Colon (tissue), 2 donors: ENCODE data around the gene FOXP1.

Experiments used
- FAIRE-seq: peaks from 2 replicates; lab custom pipeline; 2012; peaks lifted over from hg19 to GRCh38; lab: Jason Lieb, UNC
- donor health status: control.
- donor health status: control.

The FOXP1 gene

DNA sequence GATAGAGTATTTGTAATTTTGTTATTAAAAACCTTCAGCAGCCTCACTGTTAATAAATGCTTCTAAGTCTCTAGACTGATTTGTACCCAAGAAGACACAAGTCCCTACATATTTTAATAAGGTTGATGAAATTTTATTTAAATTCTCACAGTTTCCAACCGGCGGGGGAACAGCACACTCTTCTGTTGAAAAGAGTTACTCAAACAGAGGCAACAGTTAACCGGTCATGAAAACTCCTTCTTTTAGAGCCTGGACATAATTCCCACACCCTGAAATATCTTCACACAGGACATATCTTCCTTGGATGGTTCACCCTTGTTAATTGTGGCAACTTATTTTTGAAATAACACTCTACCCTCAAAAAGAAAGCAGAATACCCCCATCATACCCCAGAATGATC is 278.8 kb downstream of the FOXP1 start:
- no peak for FAIRE-seq

DNA sequence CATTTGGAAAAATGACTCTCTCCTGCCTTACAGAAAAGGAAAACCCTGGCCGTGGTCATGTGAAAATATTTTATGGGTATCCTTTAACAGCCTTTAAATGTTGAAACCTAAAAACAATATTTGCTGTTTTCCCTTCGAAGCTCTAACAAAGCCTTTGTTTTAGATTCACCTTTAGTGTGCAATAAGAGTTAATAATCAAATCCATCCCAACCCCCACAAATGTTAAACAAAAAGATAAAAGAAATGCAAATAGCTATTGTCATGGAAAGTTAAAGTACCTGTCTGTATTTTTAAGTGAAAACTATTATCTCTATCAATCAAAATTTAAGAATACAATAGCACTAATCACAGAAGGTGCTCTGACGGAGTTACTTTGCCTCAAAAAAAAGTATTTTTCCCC is 279.3 kb downstream of the FOXP1 start:
- FAIRE-seq, result no peak

DNA sequence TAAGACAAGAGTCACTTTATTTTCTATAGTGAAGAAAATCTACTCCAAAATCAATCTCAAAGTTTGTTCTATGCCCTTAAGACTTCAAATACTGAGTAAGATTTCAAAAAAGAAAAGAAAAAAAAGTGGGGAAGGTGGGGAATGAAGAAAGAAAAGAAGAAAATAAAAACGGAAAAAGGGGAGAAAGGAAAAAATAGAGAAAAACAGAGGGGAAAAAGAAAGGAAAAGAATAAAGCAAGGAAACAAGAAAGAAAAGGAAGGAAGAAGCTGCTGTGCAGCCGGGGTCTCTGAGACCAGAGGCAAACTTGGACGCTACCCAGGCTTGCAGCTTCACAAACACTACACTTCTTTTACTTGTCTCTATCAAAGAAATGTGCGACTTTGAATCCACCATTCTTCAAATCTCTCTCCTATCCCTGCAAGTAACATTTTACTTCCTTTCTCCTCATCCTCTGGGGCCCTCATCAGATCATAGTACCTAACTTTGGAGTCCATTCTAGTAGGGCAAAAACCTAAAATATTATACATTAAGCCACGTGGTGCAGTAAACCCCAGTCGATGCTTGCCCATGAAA is 279.8 kb downstream of the FOXP1 start:
- no peak for FAIRE-seq

DNA sequence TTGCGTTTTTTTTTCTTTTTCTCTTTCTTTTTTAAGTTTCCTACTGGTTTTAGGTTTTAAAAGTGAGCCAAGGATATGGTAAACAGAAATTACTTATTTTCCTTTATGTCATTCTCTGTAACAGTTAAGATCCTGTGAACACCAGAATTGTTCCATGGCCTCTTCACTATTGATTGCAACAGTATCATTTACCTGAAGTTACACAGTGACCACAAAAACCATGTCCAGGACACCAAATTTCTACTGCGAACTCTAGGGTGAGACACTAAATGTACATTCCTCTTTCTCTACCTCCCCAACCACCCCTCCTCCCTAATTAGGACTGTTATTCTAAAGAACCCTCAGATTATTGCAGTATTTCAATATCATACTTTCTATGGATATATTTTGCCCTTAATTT is 280.9 kb downstream of the FOXP1 start:
- FAIRE-seq, result no peak

DNA sequence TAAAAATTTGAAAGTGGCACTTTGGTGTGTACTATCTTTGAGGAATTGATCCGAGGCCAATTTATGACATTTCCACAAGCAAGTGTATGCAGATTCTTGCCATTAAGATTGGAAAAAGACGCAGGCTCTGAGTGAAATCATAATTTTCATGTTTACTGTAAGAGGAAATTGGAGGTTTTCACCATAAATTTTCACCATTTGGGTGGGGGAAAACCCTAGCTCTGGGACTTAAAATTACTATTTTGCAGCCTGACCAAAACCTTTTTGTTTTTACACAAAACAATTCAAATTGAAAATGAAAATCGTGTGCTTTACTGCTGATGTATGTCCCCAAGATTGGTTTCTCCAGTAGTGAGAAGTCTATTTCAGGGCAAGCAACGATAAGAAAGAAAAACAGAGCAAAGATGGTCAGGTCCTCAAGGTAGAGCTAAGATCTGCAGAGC is 282.6 kb downstream of the FOXP1 start:
- FAIRE-seq, result no peak

DNA sequence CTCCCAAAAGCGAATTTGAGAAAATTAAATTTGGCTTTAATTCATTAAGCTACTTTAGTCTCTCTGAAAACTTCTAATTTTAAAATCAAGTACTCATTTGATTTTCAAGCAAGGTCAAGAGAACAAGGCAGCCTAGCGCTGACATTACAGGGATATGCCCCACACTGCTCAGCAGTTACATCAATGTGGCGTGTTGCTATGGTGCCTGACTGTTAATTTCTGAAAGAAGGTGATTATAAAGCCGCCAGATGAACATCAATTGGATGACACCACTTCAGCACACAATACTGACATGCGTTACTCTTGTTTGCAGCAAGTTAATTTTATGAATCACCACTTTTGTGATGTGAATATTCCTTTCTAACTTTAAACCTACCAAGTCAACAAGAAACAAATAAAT is 284.4 kb downstream of the FOXP1 start:
- no peak for FAIRE-seq

DNA sequence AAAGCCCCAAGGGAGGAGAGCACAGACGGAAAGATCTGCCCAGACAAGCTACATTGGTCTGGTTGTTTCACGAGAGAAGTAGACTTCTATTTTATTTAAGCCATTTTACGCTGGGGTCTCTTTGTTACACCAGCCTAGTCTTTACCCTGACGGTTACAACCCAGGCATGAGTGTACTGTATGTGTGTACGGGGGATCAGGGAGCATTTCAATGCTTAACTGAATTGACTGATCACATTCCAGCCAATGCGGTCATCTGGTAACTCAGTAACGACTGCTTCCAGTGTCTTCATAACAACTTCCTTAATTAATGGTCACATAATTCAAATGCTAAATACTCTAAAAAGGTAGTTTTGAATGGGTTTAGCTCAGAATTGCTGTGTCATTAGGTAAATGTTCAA is 288.6 kb downstream of the FOXP1 start:
- no peak for FAIRE-seq

DNA sequence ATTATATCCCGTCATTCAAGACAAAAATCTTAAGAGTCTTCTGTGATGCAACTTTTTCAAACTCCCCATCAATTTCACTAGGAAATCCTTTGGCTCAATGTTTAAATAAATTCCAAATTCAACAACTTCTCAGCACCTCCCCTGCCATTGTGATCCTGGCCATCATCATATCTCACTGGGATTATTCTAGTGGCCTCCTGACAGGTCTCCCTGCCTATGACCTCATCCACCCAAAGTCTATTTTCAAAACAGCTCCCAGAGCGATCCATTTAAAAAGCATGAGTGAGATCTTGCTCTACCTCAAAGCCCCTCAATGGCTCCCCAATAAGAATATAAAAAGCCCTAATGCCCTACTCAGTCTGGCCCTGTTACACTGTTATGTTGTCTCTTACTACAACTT is 293.2 kb downstream of the FOXP1 start:
- FAIRE-seq, result no peak

DNA sequence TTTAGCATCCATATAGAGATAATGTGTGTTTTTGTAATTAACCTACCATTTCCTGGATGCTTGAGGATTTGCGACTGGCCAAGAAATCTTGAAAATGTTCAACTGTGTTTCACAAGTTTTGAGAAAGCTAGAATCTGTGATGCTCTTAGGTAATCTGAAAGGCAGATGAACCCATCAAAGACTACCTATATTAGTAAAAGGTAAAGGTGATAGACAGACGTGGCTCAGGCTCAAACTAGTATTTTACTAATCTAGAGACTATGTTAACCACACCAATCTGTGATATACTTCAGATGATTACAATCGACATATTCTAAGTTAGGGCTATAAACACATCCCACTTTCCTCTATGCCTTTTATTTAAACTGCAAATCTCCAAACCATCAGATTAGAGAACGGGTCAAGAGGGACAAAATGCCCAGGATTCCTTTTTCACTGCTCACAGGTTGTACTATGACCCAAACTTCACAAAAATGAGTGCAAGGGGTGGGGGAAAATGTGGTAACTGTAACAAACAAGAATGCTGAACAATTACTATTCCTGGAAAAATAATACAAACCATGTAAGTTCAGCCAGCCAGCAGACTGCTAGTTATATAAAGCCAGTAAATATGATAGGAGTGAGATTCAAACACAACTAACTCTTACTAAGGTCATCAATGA is 295.1 kb downstream of the FOXP1 start:
- FAIRE-seq, result no peak

DNA sequence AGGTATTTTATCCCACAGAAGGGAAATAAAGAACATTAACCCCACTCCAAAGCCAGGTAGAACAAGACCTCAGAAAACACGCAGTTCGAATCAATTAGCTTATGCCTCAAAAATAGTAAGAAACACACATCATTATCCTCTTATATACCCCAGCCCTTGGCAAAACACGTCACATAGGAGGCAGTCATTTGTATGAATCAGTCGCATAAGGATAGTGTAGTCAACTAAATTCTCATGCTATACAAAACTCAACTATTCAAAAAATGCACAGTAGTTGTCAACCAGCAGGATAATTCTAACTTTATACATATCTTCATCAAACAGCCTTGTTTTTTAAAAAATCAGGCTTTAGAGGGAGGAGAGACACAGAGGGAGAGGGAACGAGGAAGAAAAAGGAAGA is 298.4 kb downstream of the FOXP1 start:
- no peak for FAIRE-seq

DNA sequence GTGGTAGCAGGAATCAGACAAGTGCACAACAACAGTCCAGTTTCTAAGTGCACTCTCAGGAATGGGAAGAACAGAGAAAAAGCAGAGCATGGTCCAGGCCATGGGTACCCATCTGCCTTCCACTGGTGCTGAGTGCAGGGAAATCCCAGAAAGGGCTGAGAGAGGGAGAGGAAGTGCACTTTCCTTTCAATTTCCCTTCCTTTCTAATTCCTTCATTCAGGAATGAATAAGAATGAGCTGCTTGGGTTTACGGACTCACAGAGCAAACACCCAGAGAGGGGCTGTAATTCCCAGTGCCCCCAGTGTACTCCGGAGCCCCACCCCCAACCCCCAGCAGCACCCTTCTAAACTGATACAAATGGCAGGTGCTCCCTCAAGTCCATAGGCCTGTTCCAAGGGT is 300.6 kb downstream of the FOXP1 start:
- no peak for FAIRE-seq

DNA sequence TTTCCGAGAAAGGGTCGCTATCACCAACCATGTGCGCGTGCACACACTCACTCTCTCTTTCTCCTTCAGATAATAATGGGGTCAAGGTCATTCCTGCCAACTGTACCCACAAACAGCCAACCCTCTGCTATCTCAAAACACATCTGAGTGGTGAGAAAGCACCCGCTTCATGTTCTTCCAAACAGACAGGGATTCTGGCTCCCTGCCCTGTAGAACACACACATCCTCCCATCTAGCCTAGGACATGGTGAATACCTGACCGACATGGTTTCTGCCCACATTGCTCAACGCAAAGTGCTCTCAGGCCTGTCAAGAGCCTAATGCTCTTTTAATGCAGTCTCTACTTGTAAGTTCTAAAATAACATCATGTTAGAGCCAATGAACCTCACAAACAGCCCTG is 302.2 kb downstream of the FOXP1 start:
- FAIRE-seq, result no peak

DNA sequence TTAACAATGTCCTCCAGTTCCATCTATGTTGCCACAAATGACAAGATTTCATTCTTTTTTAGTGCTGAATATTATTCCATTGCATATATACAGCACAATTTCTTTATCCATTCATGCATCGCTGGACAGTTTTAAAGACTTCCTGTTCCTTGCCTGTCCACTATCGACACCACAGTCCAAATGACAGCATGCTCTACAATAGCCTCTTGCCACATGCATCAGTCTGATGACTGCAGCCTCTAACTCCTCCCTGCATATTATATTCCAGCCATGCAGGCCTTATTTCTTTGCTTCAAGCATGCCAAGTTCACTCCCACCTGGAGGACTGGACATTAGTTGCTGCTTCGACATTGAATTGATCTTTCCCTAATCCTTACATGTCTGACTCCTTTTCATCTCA is 306.2 kb downstream of the FOXP1 start:
- FAIRE-seq, result no peak

DNA sequence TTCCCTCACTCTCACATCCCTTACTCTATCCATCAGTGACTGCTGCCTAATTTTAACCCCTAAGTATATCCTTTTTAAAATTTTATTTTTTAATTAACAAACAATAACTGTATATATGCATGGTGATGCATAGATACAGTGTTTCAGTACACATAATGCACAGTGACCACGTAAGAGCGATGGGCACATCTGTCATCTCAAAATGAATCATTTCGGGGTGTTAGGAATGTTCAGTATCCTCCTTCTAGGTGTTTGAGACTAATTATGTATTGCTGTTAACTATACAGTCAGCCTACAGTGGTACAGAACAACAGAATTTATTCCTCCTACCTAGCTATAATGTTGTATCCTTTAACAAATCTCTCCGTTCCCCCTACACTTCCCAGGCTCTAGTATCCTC is 307.0 kb downstream of the FOXP1 start:
- FAIRE-seq, result no peak

DNA sequence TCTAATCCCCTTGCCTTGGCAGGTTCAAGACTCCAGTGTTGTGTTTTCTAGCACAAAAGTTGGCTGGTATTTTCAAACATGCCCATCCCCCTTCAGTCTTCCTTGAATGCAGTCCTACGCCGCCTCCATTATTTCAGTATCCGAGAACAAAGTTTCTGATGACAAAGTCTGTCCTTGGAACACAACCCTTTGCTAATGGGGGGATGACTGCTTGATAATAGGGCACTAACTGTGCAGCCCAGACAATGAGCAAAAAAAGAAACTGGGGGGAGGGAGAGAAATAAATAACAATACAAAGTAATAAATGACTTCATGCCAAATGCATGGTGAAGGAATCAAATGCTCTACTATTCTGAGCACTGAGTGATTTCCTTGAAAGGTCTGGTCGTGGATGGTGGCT is 310.1 kb downstream of the FOXP1 start:
- FAIRE-seq, result no peak

DNA sequence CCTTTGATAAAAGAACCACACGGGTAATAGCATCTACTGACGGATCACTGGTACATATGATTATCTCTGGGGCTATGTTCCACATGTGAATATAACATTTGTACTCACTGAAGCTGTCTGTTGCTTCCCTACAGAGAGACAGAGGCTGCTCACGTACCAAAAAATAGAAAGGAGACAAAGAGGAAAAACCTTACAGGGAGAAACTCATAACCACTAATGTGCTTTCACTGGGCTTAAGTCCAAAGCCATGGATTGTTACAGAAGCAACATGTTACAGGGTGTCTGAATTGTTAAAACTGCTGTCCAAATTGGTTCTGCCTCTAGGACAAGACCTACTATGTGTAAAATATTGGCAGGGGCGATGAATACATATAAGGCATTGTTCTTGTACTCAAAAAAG is 311.9 kb downstream of the FOXP1 start:
- FAIRE-seq, result no peak

DNA sequence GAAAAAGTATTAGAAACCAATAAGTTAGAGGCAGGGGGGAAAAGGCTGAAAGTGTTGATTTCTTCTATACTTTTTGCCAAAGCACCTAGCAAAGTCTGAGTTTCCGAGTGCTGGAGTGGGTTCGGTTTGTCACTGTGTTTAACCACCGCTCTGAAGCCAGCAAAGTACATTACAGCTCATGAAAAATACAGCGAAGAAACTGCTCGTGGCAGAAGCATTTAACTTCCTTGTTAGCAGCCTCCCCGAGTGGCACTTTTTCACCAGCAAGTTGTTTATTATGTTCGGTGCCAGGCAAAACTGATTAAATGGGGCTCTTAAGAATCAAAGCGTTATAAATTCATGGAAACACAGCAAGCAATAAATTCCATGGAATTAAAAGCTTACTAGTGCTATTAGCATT is 313.6 kb downstream of the FOXP1 start:
- no peak for FAIRE-seq

DNA sequence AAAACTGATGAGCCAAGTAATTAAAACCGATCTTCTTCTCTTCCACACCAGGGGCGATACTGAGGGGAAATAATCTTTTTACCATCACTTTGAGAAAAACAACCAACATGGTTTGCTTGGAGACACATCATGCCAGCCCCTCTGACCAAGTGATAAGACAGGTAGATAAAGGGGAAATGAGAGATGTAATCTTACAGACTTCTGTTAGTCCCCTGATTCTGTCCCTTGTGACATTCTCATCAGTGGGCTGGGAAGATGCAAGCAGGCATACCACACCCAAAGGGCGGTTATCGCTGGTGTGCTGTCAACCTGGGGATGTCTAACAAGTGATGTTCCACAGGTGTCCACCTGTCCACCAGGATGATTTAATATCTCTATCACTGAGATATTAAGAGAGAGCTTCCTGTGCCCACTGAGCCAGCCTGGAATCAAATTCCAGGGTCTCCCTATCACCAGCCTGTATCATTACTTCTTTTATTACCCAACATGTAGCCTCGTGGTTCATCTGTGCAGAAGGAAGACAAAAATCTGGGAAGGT is 315.0 kb downstream of the FOXP1 start:
- FAIRE-seq, result no peak

DNA sequence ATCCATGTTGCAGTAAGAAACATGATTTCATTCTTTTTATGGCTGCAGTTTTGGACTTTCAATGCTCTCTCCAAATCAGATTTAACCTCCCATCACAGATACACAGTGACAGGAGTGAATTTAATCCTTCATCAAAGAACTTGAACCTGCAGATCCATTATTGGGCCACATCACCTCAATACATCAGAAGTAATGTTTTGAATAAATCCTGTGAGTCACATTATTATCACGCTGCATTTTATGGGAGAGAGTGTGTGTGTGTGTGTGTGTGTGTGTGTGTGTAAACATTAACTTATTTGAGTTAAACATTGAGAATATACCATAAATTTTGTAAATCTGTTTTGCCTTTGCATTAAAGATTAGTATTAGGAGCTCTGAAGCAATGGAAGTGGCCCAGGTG is 316.7 kb downstream of the FOXP1 start:
- no peak for FAIRE-seq

DNA sequence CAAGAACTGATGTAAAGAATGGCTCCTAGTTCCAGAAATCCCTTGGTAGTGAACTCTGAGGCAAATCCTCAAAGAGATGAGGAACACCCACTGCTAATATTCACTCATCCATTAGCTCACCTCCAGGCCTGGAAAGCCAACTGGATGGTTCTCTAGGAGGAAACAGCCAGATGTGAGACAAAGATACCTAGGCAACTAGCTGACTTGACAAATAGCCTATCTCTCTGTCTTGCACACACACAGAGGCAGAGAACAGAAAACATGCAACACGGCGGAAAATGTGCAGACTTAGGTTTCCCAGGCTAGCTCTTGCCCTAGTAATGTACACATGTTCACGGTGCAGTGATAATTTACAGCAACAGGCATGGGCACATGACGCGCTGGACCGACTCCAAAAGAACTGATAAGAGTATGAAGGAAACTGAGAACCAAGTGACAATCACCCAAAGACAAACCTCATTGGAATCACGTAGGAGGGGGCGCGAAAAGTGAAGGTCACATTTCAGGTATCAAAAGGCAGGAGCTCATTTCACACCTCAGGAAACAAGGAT is 318.1 kb downstream of the FOXP1 start:
- no peak for FAIRE-seq

DNA sequence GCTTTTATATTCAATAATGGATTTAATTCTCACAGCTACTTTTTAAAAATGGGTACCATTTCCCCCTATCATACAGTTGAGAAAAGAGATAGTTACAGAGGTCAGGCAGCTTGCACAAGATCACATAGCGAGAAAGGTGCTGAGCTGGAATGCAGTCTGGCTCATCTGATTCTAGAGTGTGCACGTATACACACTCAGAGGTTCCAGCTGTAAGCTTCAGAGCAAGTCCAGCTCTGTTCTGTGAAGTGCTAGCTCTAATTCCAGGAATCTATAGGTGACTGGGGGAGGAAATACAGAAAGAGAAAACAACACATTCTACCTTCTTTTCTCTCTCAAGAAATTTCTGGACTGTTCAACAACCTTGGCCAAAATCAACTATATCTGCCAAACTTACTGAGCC is 318.7 kb downstream of the FOXP1 start:
- FAIRE-seq, result no peak

DNA sequence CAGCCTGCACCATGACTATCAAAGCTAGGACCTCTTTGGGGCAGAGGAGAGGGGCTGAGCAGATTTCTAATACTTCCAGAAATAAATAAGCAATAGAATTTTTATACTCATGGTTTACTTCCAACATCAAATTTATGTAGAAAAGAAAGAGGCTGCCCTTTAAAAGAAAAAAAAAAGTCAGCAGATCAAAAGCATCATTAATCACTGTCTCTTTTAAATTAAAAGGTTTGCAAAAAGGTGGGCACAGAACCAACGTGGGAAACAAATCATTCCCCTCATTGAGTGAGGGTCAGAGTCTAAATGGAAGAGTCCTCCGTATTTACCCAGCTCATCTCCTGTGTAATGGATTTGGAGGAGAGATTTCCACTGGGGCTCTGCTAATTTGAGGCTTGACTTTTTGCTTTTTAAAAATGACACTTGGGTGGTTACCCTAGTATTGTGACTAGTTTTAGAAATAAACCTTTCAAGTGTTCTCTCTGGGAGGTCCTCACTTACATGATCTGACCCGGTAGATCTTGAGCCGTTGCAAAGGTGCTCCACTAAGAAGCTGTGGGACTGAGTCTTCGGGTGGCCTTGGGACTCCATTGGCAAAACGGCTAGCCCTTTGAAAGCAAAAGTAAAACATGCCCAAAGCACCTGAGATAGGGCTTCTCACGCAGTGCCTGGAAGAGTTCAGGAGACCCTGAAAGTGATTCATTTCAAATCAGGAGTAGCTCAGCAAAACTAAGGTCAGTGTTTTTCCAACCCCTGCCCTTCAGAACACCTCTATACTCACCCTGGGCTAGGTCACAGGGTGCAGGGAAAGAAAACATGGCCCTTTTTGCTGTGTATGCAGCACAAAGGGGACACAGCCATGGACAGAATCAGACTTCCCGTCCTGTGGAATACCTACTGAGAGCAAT is 320.9 kb downstream of the FOXP1 start:
- FAIRE-seq, result no peak

DNA sequence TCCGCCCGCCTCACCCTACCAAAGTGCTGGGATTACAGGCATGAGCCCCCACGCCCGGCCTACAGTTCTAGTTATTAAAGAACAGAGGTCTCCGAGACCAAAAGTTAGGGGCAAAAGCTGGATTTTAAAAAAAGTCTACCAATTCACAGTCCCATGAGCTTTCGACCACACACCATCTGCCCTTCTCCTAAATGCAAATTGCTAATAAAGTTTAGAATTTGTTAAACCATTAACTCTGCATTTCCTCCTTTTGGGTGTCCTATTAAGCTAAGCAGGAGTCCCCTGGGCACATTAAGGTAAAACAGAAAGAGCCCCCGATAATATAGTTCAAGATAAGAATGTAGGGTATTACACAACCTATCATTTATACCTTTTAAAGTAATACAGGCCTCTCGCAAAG is 322.7 kb downstream of the FOXP1 start:
- no peak for FAIRE-seq
